Measurements from ENCODE around the gene CD4.

CD4 gene

GRCh38 chr12:6828781-6829535 lies 39.6 kb downstream of the CD4 start:
- peak in 1 of 14 donors; percentile 74 for DNase-seq

- DNase-seq = peak in 1 of 14 donors; percentile 11
Measured at GRCh38 chr12:6829536-6830220, 40.4 kb downstream of the CD4 start.

- DNase-seq = no peak
Measured at GRCh38 chr12:6830286-6830890, 41.1 kb downstream of the CD4 start.

- no peak for DNase-seq
Measured at GRCh38 chr12:6830999-6831398, 41.7 kb downstream of the CD4 start.

GRCh38 chr12:6831450-6831995 lies 42.2 kb downstream of the CD4 start:
- DNase-seq = no peak

GRCh38 chr12:6832125-6832524 lies 42.8 kb downstream of the CD4 start:
- no peak for DNase-seq

GRCh38 chr12:6833189-6833890 lies 44.0 kb downstream of the CD4 start:
- DNase-seq = no peak

GRCh38 chr12:6834254-6834653 lies 44.9 kb downstream of the CD4 start:
- no peak for DNase-seq

- DNase-seq = no peak
Measured at GRCh38 chr12:6834873-6835272, 45.5 kb downstream of the CD4 start.

- DNase-seq = no peak
Measured at GRCh38 chr12:6836851-6837250, 47.5 kb downstream of the CD4 start.

- DNase-seq = no peak
Measured at GRCh38 chr12:6837370-6838060, 48.2 kb downstream of the CD4 start.

GRCh38 chr12:6838854-6839253 lies 49.5 kb downstream of the CD4 start:
- no peak for DNase-seq

GRCh38 chr12:6839482-6840201 lies 50.3 kb downstream of the CD4 start:
- peak in 1 of 14 donors; percentile 64 for DNase-seq

- DNase-seq = no peak
Measured at GRCh38 chr12:6840330-6840729, 51.0 kb downstream of the CD4 start.

GRCh38 chr12:6840761-6841515 lies 51.6 kb downstream of the CD4 start, which contains the start of gene GNB3:
GNB3 (plus strand) TSS chr12:6840925; CDS start chr12:6841288, 363 bp downstream.
- DNase-seq = no peak

GRCh38 chr12:6842075-6842474 lies 52.7 kb downstream of the CD4 start:
- no peak for DNase-seq

GRCh38 chr12:6843118-6843902 lies 54.0 kb downstream of the CD4 start:
- no peak for DNase-seq

GRCh38 chr12:6845395-6845794 lies 56.1 kb downstream of the CD4 start:
- no peak for DNase-seq

GRCh38 chr12:6846316-6846869 lies 57.1 kb downstream of the CD4 start:
- DNase-seq = no peak

Measured in C1 segment of cervical spinal cord (tissue), 14 donors.